ENCODE results near the gene CCNL1.

Gene CCNL1

DNA sequence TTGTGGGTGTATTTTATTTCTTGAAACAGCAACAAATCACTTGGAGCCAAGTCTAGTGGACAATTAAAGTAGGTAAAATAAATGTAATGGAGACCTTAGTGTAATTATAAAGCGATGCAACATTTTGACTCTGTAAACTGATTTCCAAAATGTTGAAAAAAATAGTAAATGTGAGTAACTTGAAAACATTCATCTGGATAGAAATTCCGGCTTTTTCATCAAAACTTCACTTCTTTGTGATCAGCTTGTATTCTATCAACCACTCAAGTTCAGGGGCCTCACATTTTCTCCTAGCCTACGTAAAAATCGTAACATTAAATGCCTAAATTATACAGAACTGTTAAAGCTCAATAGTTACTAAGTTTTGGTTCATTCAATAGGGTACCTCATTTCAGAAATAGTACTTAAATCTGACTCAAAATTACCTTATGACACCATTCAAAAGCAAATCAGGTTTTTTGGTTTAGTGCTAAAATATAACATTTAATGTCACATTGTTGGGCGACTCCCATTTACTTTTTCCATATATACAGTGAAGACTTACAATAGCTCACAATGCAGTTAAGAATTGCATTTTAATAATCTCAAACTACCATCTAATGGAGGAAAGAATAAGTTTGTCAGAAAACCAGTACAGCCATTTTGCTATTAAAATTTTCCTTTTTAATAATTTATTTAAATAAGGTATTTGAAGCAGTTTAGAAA lies 12.7 kb downstream of the CCNL1 start:
- no peak overlapping the region for H3K27ac ChIP-seq (ENCODE audit: poor library complexity, severe bottlenecking)
- H3K9me3 ChIP-seq (ENCODE audit: severe bottlenecking), result no peaks in the 10 kb centered on the region
- no peak overlapping the region for H3K4me3 ChIP-seq (ENCODE audit: severe bottlenecking)
- no peaks in the 10 kb centered on the region for H3K27me3 ChIP-seq (ENCODE audit: insufficient read depth, poor library complexity, severe bottlenecking)
- no peak for ATAC-seq (ENCODE audit: low read depth)
- peaks cover 84% of the 10 kb centered on the region for H3K36me3 ChIP-seq (ENCODE audit: low read depth)
- no peak for DNase-seq (ENCODE audit: low spot score)
- TF ChIP-seq, protein P1, sequence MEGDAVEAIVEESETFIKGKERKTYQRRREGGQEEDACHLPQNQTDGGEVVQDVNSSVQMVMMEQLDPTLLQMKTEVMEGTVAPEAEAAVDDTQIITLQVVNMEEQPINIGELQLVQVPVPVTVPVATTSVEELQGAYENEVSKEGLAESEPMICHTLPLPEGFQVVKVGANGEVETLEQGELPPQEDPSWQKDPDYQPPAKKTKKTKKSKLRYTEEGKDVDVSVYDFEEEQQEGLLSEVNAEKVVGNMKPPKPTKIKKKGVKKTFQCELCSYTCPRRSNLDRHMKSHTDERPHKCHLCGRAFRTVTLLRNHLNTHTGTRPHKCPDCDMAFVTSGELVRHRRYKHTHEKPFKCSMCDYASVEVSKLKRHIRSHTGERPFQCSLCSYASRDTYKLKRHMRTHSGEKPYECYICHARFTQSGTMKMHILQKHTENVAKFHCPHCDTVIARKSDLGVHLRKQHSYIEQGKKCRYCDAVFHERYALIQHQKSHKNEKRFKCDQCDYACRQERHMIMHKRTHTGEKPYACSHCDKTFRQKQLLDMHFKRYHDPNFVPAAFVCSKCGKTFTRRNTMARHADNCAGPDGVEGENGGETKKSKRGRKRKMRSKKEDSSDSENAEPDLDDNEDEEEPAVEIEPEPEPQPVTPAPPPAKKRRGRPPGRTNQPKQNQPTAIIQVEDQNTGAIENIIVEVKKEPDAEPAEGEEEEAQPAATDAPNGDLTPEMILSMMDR (IDR thresholded peaks at IDR 0.05; ENCODE audit: poor library complexity, severe bottlenecking), result no peak
- H3K4me1 ChIP-seq (ENCODE audit: insufficient read depth, poor library complexity, severe bottlenecking), result no peaks in the 10 kb centered on the region

- ATAC-seq (ENCODE audit: low read depth) (peak; percentile 6; the same call in 2 of the 3 replicates), DNase-seq (ENCODE audit: low spot score) (no peak)
- Histone ChIP-seq H3K9me3 (ENCODE audit: severe bottlenecking) (no peaks in the 10 kb centered on the region), H3K4me1 (ENCODE audit: insufficient read depth, poor library complexity, severe bottlenecking) (no peaks in the 10 kb centered on the region), H3K27me3 (ENCODE audit: insufficient read depth, poor library complexity, severe bottlenecking) (no peaks in the 10 kb centered on the region), H3K27ac (ENCODE audit: poor library complexity, severe bottlenecking) (no peak overlapping the region), H3K36me3 (ENCODE audit: low read depth) (peaks cover 69% of the 10 kb centered on the region), H3K4me3 (ENCODE audit: severe bottlenecking) (no peak overlapping the region)
- TF ChIP-seq, protein P1 (IDR thresholded peaks at IDR 0.05; ENCODE audit: poor library complexity, severe bottlenecking), result no peak
Observed at GRCh38 chr3:157145606-157146322, 14.2 kb downstream of the CCNL1 start.

- Histone ChIP-seq H3K4me1 (ENCODE audit: insufficient read depth, poor library complexity, severe bottlenecking) (peaks cover under 1% of the 10 kb centered on the region), H3K36me3 (ENCODE audit: low read depth) (peaks cover 35% of the 10 kb centered on the region), H3K27me3 (ENCODE audit: insufficient read depth, poor library complexity, severe bottlenecking) (no peaks in the 10 kb centered on the region), H3K9me3 (ENCODE audit: severe bottlenecking) (no peaks in the 10 kb centered on the region), H3K4me3 (ENCODE audit: severe bottlenecking) (no peak overlapping the region), H3K27ac (ENCODE audit: poor library complexity, severe bottlenecking) (no peak overlapping the region)
- ATAC-seq (ENCODE audit: low read depth), result 0 out of 3 replicates have a peak, but pooled peaks have one; percentile 11
- TF ChIP-seq, protein P1 (IDR thresholded peaks at IDR 0.05; ENCODE audit: poor library complexity, severe bottlenecking), result no peak
- DNase-seq (ENCODE audit: low spot score), result no peak
Observed at GRCh38 chr3:157142315-157142714, 17.6 kb downstream of the CCNL1 start.

DNA sequence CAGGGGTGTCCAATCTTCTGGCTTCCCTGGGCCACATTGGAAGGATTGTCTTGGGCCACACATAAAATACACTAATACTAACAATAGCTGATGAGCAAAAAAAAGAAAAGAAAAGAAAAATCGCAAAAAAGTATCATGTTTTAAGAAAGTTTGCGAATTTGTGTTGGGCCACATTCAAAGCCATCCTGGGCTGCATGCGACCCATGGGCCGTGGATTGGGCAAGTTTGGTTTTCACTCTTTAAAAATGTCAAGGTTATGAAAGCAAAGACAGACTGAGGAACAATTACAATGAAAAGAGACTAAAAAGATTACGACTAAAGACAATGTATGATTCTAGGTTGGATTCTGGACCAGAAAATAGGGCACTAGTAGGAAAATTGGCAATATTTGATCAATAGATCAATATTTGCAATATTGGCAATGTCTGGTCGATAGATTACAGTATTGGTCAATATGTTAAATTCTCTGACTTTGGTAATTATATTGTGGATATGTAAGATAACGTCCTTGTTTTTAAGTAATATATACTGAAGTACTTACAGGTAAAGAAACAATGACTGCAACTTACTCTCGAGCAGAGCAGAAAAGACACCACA lies 19.9 kb downstream of the CCNL1 start:
- H3K4me1 ChIP-seq (ENCODE audit: insufficient read depth, poor library complexity, severe bottlenecking), result peaks cover 22% of the 10 kb centered on the region
- H3K27me3 ChIP-seq (ENCODE audit: insufficient read depth, poor library complexity, severe bottlenecking), result no peaks in the 10 kb centered on the region
- no peak overlapping the region for H3K4me3 ChIP-seq (ENCODE audit: severe bottlenecking)
- TF ChIP-seq, protein P1 (IDR thresholded peaks at IDR 0.05; ENCODE audit: poor library complexity, severe bottlenecking), result no peak
- no peak overlapping the region for H3K27ac ChIP-seq (ENCODE audit: poor library complexity, severe bottlenecking)
- H3K36me3 ChIP-seq (ENCODE audit: low read depth), result peaks cover 15% of the 10 kb centered on the region
- no peaks in the 10 kb centered on the region for H3K9me3 ChIP-seq (ENCODE audit: severe bottlenecking)
- no peak for ATAC-seq (ENCODE audit: low read depth)
- DNase-seq (ENCODE audit: low spot score), result no peak
